CD4-positive, alpha-beta T cell treated with Interleukin-15 for 1 hour (primary cell): ENCODE results near the gene POLR2E.

Experiments
- DNase-seq: peaks from one replicate; pipeline ENCODE4 v3.0.0-alpha.2; 2020

POLR2E gene

GRCh38 chr19:1076046-1076386 lies 19.2 kb downstream of the POLR2E start:
- no peak for DNase-seq

DNA sequence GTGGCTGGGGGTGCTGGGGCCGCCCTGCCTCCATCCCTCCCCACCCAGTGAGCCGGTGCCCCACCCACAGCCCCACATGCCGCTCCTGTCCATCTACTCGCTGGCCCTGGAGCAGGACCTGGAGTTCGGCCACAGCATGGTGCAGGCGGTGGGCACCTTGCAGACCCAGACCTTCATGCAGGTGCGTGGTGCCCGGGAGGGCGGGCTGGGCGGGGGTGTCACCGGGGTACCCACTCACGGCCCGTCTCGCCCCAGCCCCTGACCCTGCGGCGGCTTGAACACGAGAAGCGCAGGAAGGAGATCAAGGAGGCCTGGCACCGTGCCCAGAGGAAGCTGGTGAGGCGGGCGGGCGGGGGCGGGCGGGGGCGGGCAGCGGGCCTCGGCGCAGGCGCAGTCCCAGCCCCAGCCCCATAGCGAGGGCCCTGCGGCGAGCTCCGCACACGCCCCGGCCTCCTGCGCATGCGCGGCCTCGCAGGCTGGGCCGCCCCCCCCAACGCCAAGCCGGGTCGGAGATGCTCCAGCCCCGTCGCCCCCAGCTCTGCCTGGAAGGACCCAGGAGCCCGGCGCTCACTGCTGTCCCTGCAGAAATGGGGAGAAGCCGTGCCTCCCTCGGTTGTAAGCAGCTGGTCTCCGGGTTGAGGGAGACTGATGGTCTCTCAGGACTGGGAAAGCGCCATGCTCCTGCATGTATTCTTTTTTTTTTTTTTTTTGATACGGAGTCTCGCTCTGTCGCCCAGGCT lies 20.5 kb downstream of the POLR2E start:
- peak; percentile 94 for DNase-seq

DNA sequence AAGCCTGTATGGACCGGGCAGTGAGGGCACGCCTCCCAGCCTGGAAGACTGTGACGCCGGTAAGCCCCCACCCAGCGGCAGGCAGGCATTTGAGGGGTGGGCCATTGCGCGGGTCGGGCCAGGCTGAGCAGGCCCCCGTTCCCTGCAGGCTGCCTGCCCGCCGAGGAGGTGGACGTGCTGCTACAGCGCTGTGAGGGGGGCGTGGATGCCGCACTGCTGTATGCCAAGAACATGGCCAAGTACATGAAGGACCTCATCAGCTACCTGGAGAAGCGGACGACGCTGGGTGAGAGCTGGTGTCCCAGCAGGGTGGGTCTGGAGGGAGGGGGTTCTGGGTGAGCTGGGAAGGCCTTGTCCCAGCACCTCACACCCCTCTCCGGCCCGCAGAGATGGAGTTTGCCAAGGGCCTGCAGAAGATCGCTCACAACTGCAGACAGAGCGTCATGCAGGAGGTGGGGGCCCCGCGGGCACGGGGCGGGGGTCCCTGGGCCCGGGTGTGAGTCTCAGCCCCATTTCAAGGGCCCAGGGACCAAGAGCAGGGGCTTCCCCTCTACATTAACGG lies 21.1 kb downstream of the POLR2E start:
- DNase-seq, result no peak

- DNase-seq, result no peak
Measured at GRCh38 chr19:1073063-1073955, 21.9 kb downstream of the POLR2E start.

DNA sequence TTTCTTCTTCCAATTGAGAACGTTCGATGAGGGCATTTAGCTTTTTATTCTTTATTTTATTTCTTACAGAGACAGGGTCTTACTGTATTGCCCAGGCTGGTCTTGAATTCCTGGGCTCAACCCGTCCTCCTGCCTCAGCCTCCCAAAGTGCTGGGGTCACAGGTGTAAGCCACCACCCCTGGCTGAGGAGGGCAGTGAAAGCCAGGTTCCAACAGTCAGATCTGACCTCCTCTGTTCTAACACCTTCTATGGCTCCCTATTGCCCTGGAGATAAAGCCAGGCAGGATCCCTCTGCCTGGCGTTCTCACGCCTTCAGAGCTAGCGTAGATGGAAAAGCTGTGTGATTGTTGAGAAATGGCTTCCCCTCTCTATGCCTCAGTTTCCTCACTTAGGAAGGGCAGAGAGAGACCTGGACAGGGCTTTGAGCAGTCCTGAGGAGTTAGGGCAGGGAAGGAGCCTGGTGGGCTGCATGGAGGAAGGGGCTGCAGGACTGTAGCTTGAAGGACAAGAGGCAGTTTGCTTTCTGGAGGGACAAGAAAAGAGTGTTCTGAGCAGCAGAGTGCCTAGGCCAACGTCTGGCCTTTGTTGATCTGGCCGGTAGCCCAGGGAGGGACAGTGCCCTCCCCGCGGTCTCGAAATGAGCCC lies 22.7 kb downstream of the POLR2E start:
- DNase-seq, result no peak

DNA sequence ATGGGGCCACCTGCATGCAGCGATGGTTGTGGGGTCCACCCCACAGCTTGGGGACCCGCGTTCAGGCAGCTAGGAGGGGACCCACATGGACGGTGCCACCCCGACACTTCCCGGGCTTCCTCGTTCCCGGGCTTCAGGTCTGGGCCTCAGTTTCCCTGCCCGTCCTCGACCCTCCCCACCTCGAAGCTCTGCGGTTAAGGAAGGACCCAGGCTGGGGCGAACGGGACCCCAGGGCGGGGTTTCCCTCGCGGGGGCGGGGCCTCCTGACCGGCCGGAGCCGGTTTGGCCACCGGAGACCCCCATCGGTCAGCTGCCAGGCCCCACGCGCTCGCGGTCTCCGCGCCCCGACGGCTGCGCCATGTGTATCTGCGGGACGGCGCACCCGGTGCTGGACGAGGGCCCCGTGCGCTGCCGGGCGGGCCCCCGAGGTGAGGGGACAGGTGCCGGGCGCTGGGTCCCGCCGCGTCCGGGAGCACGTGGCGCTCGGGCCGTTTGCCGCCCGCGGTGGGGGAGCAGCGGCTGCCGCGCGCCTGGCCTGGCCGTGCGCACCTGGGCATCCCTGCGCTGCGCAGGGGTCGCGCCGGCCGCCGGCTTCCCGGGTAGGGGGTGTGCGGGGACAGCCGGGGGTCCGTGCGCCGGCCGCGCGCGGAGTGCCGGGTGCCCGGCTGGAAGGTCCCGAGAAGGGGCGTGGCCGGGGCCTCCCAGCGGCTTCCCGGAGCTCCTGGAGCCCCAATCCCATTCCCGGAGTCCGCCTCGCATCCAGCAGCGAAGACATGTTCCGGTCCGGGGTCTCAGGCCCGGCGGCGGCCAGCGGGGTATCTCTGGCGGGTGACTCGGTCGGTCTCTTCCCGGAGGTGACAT lies 24.0 kb downstream of the POLR2E start:
- no peak for DNase-seq

DNA sequence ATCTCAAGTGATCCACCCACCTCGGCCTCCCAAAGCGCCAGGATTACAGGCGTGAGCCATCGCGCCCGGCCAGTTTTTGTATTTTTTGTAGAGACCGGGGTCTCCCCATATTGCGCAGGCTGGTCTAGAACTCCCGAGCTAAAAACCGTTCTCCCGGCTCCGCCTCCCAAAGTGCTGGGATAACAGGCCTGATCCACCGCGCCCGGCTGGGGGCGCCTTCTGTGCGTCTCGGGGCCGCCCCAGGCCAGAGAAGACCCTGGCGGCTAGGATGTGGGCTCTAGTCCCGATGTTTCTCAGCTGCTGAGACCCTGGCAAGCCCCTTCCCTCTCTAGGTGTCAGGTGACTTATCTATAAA lies 24.6 kb downstream of the POLR2E start:
- DNase-seq, result no peak

DNA sequence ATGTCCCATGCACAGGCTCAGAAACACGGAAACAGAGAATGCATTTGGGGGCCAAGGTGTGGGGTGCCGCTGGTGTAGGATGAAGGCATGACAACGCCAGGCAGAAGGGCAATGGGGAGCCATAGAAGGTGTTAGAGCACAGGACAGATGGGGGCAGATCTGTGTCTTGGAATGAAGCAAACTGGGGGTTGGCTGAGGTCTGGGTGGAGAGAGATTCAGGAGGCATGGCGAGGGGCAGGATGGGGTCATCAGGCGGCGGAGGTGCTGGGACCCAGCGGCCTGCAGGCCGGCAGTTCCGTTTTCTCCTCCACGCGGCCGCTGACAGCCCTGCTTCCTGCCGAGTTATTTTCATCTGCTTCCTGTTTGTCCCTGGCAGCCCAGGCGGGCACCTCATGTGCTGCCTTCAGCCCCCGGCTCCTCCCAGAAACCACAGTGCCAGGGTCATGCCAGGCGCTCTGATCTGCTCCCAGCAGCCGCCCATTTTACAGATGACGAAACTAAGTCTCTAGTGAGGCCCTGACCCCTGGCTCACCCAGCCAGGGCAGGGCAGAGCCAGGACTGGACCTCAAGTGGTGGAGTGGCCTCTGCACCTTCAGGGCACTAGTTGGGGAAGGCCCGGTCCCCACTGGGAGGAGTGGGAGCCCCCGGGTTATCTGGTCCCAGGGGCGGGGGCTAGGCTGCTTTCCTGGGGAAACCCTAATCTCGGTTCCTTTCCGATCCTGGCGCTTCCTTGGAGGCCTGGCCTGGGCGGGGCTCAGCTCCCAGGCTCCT lies 26.0 kb downstream of the POLR2E start:
- peak; percentile 86 for DNase-seq

DNA sequence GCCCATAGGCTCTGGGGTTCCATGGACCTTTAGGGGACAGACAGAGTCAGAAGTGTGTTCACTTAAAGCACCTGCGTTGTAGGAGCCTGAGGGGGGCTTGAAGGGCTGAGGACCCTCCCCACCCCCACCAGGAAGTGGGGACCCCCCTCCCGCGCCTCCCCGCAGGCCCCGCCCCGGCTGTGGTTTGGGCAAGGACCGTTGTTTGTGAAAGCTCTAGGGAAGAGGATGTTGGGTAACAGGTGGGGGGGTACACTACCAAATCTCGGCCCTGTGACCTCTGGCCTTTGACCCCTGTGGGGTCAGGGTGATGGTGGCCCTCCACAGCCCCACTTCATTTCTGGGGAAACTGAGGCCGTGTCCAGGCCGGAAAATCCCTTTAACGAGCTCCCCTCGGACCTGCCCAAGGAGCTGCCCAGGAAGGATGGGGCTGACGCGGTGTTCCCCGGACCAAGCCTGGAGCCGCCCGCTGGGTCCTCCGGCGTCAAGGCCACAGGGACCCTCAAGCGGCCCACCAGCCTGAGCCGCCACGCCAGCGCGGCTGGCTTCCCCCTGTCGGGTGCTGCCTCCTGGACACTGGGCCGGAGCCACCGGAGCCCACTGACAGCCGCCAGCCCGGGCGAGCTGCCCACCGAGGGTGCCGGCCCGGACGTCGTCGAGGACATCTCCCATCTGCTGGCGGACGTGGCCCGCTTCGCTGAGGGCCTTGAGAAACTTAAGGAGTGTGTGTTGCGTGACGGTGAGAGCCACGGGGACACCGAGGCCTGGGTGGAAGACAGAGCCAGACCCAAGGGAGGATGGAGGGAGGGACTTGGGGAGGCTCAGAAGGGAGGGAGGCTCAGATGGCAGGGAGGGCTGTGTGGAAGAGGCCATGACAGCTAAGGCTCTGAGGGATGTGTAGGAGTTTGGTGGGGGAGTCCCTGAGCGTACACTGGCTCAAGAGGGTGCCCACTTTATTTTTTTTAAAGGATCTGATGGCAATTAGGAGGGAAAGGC lies 26.9 kb downstream of the POLR2E start:
- DNase-seq, result peak; percentile 79

DNA sequence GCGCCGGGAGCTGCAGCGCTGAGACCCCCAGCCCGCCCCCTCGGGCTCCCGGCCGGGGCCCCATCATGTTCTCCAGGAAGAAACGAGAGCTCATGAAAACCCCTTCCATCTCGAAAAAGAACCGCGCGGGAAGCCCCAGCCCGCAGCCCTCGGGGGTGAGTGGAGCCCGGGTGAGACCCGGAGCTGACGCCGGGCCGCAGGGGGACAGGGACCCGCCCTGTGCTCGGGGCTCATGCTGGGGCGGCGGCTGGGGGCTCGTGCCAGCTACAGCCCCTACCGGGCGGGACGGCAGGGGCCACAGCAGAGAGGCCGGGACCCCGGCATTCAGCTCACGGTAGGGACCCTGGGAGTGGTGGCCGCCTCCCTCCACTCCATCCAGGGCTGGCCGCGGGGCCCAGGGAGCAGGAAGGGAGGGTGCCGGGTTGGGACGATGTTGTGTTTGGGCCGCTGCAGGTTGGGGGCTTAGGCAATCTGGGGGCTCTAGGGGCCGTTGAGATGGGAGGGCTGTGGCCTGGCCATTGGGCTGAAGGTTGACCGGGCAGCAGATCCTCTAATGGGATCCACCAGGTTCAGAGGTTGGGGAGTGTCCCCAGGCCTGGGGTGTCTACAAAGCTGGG lies 27.7 kb downstream of the POLR2E start:
- DNase-seq, result no peak

DNA sequence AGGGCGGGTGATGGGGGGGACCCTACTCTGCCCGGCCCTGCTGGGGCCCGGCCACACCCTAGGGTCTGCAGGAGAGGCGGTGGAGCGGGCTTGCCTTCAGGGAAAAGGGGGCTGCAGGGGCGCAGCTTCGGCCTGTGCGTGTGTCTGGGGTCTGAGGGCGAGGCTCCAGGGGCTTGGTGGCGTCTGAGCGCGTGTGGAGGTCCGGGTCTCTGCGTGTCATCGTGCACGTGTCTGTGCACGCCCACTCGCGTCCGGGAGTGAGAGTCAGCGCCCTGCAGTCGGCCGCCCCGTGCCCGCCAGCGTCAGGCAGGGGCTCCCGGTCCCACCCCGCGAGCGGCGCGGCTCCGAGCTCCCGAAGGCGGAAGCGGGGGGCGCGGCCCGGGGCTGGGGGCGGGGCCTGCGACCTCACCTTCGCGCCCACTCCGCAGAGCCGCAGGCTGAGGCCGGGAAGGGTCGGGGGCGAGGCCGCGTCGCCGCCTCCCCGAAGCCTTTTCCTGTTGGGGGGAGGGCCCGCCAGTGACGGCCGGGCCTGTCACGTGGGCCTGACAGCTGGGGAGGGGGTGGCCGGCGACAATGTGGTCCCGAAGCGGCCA lies 28.3 kb downstream of the POLR2E start, which contains the start of gene ARHGAP45:
Gene ARHGAP45 (plus strand): TSS at position 420 of the 593 bp plus-strand sequence. CDS start 239 bp downstream, outside the sequence.
- DNase-seq, result peak; percentile 89

GRCh38 chr19:1066251-1066747 lies 28.9 kb downstream of the POLR2E start:
- DNase-seq, result no peak

GRCh38 chr19:1065606-1066109 lies 29.5 kb downstream of the POLR2E start:
- no peak for DNase-seq

DNA sequence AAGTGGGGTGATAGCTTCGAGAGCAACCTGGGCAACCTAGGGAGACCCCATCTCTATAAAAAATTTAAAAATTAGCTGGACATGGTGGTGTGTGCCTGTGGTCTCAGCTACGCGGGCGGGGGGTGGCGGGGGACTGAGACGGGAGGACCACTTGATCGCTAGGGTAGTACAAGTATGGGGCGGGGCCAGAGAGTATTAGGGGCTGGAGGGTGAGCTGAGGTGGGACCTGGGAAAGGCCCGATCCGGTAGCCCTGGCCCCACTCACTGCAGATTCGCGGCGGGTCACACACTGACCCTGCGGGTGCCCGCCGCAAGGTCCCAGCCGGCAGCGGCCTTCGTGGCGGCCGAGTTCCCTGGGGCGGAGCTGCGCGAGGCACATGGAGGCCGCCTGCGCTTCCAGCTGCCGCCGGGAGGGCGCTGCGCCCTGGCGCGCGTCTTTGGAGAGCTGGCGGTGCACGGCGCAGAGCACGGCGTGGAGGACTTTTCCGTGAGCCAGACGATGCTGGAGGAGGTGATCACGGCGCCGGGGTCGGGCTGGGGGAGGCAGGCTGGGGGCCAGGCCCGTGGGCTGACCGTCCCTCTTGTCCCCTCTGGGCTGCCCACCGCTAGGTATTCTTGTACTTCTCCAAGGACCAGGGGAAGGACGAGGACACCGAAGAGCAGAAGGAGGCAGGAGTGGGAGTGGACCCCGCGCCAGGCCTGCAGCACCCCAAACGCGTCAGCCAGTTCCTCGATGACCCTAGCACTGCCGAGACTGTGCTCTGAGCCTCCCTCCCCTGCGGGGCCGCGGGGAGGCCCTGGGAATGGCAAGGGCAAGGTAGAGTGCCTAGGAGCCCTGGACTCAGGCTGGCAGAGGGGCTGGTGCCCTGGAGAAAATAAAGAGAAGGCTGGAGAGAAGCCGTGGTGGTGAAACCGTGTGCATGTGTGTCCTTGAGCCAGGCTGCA lies 30.2 kb downstream of the POLR2E start:
- peak; percentile 73 for DNase-seq

GRCh38 chr19:1063909-1064660 lies 31.1 kb downstream of the POLR2E start:
- DNase-seq, result no peak

DNA sequence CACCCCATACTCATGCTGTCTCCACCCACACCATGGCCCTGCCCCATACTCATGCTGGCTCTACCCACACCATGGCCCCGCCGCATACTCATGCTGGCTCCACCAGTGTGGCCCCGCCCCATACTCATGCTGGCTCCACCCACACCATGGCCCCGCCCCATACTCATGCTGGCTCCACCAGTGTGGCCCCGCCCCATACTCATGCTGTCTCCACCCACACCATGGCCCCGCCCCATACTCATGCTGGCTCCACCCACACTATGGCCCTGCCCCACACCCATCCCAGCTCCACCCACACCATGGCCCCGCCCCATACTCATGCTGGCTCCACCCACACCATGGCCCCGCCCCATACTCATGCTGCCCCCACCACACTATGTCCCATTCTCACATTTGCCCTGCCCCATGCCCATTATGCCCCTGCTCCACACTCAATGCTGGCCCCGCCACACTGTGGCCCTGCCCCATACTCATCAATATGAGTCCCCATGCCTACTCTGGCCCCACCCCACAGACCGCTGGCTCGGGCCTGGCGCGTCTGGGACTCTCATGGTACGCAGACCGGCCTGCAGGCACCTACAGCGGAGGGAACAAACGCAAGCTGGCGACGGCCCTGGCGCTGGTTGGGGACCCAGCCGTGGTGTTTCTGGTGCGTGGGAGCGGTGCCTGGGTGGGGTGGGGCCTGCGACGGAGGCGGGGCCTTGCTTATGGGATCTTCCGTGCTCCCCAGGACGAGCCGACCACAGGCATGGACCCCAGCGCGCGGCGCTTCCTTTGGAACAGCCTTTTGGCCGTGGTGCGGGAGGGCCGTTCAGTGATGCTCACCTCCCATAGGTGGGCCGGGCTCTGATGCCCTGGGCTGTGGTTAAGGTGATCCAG lies 31.9 kb downstream of the POLR2E start:
- DNase-seq, result peak; percentile 81
